HS-5 (cell line): Measurements from ENCODE around the gene JSRP1.
A peak's percentile ranks its signal among the peaks of the same experiment; 100 is the strongest.

Experiments used
- DNase-seq: peaks from one replicate; pipeline ENCODE4 v3.0.0-alpha.2; 2012; ENCODE audit warnings: low read depth

The JSRP1 gene

GRCh38 chr19:2216361-2217225 lies 39.6 kb downstream of the JSRP1 start:
- DNase-seq: no peak

GRCh38 chr19:2215281-2215751 lies 40.9 kb downstream of the JSRP1 start:
- no peak for DNase-seq

- no peak for DNase-seq
Observed at GRCh38 chr19:2214251-2214650, 42.0 kb downstream of the JSRP1 start.

- no peak for DNase-seq
Observed at GRCh38 chr19:2213799-2214198, 42.4 kb downstream of the JSRP1 start.

- DNase-seq: no peak
Observed at GRCh38 chr19:2212861-2213711, 43.1 kb downstream of the JSRP1 start.

- DNase-seq: no peak
Observed at GRCh38 chr19:2210987-2211740, 45.1 kb downstream of the JSRP1 start.

- DNase-seq: no peak
Observed at GRCh38 chr19:2210206-2210605, 46.0 kb downstream of the JSRP1 start.

GRCh38 chr19:2209408-2209807 lies 46.8 kb downstream of the JSRP1 start:
- no peak for DNase-seq

- DNase-seq: no peak
Observed at GRCh38 chr19:2208975-2209374, 47.2 kb downstream of the JSRP1 start.

GRCh38 chr19:2207991-2208860 lies 48.0 kb downstream of the JSRP1 start:
- peak; percentile 18 for DNase-seq

GRCh38 chr19:2207008-2207407 lies 49.2 kb downstream of the JSRP1 start:
- DNase-seq: no peak

- DNase-seq: no peak
Observed at GRCh38 chr19:2202366-2202765, 53.9 kb downstream of the JSRP1 start.
